SK-N-SH treated with all-trans-retinoic acid at 6 μM for 48 hours (cell line): ENCODE measurements around the gene OFD1.

ENCODE experiments used
- ATAC-seq: fragments of 200-7000 bp; cut with Tn5 transposase; 3 replicates; pipeline ENCODE4 v1.9.1; 2020; ENCODE audit warnings: mild to moderate bottlenecking, moderate library complexity
- ARNTL ChIP-seq: fragments of 450-650 bp; formaldehyde crosslinking; IDR thresholded peaks from 2 replicates; pipeline ENCODE4 v1.5.0; 2020; ENCODE audit warnings: low read depth, mild to moderate bottlenecking, moderate library complexity, borderline replicate concordance
- BACH2 ChIP-seq: fragments of 250-450 bp; sonication (Bioruptor Pico); IDR thresholded peaks from 2 replicates; pipeline ENCODE4 v1.9.0; 2021; ENCODE audit warnings: mild to moderate bottlenecking, borderline replicate concordance
- CSDC2 ChIP-seq: fragments of 250-450 bp; sonication (Bioruptor Pico); IDR thresholded peaks from 2 replicates; pipeline ENCODE4 v1.5.0; 2020; ENCODE audit warnings: mild to moderate bottlenecking, moderate library complexity
- CSRNP3 ChIP-seq: fragments of 250-450 bp; sonication (Bioruptor Pico); IDR thresholded peaks from 2 replicates; pipeline ENCODE4 v1.5.1; 2021; ENCODE audit warnings: mild to moderate bottlenecking, moderate library complexity
- ESRRG ChIP-seq: fragments of 250-450 bp; sonication (Bioruptor Pico); IDR thresholded peaks from 2 replicates; pipeline ENCODE4 v1.6.1; 2021; ENCODE audit warnings: mild to moderate bottlenecking
- GLIS3 ChIP-seq: fragments of 250-450 bp; sonication (Bioruptor Pico); IDR thresholded peaks from 2 replicates; pipeline ENCODE4 v1.5.0; 2020; ENCODE audit warnings: mild to moderate bottlenecking, moderate library complexity
- ISL1 ChIP-seq: fragments of 250-450 bp; sonication (Bioruptor Pico); IDR thresholded peaks from 2 replicates; pipeline ENCODE4 v2.1.2; 2022; ENCODE audit warnings: mild to moderate bottlenecking, moderate library complexity
- OSR1 ChIP-seq: fragments of 250-450 bp; sonication (Bioruptor Pico); IDR thresholded peaks from 2 replicates; pipeline ENCODE4 v1.8.0; 2022; ENCODE audit warnings: moderate library complexity, mild to moderate bottlenecking, inconsistent platforms
- PATZ1 ChIP-seq: fragments of 250-450 bp; sonication (Bioruptor Pico); IDR thresholded peaks from 2 replicates; pipeline ENCODE4 v1.8.0; 2020; ENCODE audit warnings: mild to moderate bottlenecking, moderate library complexity, borderline replicate concordance
- PPARA ChIP-seq: fragments of 250-450 bp; sonication (Bioruptor Pico); IDR thresholded peaks from 2 replicates; pipeline ENCODE4 v1.5.0; 2020; ENCODE audit warnings: mild to moderate bottlenecking, borderline replicate concordance
- RARB ChIP-seq: fragments of 250-450 bp; sonication (Bioruptor Pico); IDR thresholded peaks from 2 replicates; pipeline ENCODE4 v1.8.0; 2021; ENCODE audit warnings: mild to moderate bottlenecking, moderate library complexity
- SNAI2 ChIP-seq: fragments of 250-450 bp; sonication (Bioruptor Pico); IDR thresholded peaks from 2 replicates; pipeline ENCODE4 v1.5.0; 2020; ENCODE audit warnings: mild to moderate bottlenecking, moderate library complexity
- TCF4 ChIP-seq: fragments of 250-450 bp; sonication (Bioruptor Pico); IDR thresholded peaks from 2 replicates; pipeline ENCODE4 v1.8.0; 2021; ENCODE audit warnings: mild to moderate bottlenecking, moderate library complexity, borderline replicate concordance
- TOX ChIP-seq: fragments of 250-450 bp; sonication (Bioruptor Pico); IDR thresholded peaks from 2 replicates; pipeline ENCODE4 v1.8.0; 2021; ENCODE audit warnings: mild to moderate bottlenecking, moderate library complexity, borderline replicate concordance
- TSHZ2 ChIP-seq: fragments of 250-450 bp; sonication (Bioruptor Pico); IDR thresholded peaks from 2 replicates; pipeline ENCODE4 v1.5.0; 2020; ENCODE audit warnings: mild to moderate bottlenecking, moderate library complexity
- ZC3H10 ChIP-seq: fragments of 250-450 bp; sonication (Bioruptor Pico); IDR thresholded peaks from 2 replicates; pipeline ENCODE4 v1.5.1; 2021; ENCODE audit warnings: mild to moderate bottlenecking, moderate library complexity
- ZFP3 ChIP-seq: fragments of 250-450 bp; sonication (Bioruptor Pico); IDR thresholded peaks from 2 replicates; pipeline ENCODE4 v1.5.0; 2020; ENCODE audit warnings: mild to moderate bottlenecking, moderate library complexity
- ZFP30 ChIP-seq: fragments of 450-650 bp; formaldehyde crosslinking; IDR thresholded peaks from 2 replicates; pipeline ENCODE4 v1.5.0; 2022; ENCODE audit warnings: mild to moderate bottlenecking, moderate library complexity
- ZNF565 ChIP-seq: fragments of 450-650 bp; formaldehyde crosslinking; conservative IDR thresholded peaks from 2 replicates; pipeline ENCODE4 v1.5.0; 2020; ENCODE audit warnings: low read depth, mild to moderate bottlenecking, moderate library complexity
- ZNF70 ChIP-seq: fragments of 450-650 bp; formaldehyde crosslinking; IDR thresholded peaks from 2 replicates; pipeline ENCODE4 v1.5.0; 2020; ENCODE audit warnings: mild to moderate bottlenecking, moderate library complexity
- ZNF8 ChIP-seq: fragments of 450-650 bp; formaldehyde crosslinking; IDR thresholded peaks from 2 replicates; pipeline ENCODE4 v1.5.0; 2020; ENCODE audit warnings: mild to moderate bottlenecking, moderate library complexity
- TF ChIP-seq, protein P1 (sequence below): fragments of 250-450 bp; sonication (Bioruptor Pico); IDR thresholded peaks from 2 replicates; pipeline ENCODE4 v1.5.1; 2020; ENCODE audit warnings: low read depth, mild to moderate bottlenecking, moderate library complexity

Gene OFD1

GRCh38 chrX:13750204-13750603, 15.7 kb downstream of the OFD1 start:
- TF ChIP-seq PATZ1 (CRISPR knock-in tag) = no peak
- no peak for TF ChIP-seq ZNF565 (CRISPR knock-in tag)
- no peak for TF ChIP-seq RARB (CRISPR knock-in tag)
- no peak for TF ChIP-seq ARNTL (CRISPR knock-in tag)
- TF ChIP-seq CSRNP3 (CRISPR knock-in tag) = no peak
- no peak for TF ChIP-seq GLIS3
- no peak for TF ChIP-seq ISL1 (CRISPR knock-in tag)
- TF ChIP-seq ZC3H10 (CRISPR knock-in tag) = no peak
- no peak for TF ChIP-seq SNAI2 (CRISPR knock-in tag)
- TF ChIP-seq PPARA = no peak
- no peak for TF ChIP-seq TCF4
- TF ChIP-seq BACH2 = no peak
- no peak for TF ChIP-seq OSR1 (CRISPR knock-in tag)
- TF ChIP-seq, protein P1, sequence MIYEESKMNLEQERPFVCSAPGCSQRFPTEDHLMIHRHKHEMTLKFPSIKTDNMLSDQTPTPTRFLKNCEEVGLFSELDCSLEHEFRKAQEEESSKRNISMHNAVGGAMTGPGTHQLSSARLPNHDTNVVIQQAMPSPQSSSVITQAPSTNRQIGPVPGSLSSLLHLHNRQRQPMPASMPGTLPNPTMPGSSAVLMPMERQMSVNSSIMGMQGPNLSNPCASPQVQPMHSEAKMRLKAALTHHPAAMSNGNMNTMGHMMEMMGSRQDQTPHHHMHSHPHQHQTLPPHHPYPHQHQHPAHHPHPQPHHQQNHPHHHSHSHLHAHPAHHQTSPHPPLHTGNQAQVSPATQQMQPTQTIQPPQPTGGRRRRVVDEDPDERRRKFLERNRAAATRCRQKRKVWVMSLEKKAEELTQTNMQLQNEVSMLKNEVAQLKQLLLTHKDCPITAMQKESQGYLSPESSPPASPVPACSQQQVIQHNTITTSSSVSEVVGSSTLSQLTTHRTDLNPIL = no peak
- no peak for TF ChIP-seq ZFP30 (CRISPR knock-in tag)
- ATAC-seq = peak; percentile 85

DNA sequence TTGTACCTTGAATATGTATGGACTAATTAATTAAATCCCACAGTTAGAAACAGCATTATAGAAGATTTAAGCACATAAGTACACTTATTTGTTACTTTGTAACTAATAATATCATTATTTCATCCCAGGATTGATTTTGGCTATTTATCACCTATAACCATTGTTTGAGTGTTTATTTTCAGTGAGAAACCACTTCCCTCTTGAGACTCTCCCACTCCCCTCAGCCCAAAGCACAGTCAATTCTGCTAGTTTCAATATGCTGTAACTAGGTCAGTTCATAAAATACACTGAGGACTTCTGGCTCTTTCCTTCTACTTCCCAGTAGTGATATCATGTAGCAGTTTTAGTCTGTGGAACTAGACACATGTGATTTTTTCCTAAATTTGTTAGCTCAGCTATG, 16.3 kb downstream of the OFD1 start:
- no peak for TF ChIP-seq ARNTL (CRISPR knock-in tag)
- TF ChIP-seq PPARA = no peak
- no peak for TF ChIP-seq TSHZ2 (CRISPR knock-in tag)
- TF ChIP-seq, protein P1 = no peak
- TF ChIP-seq ZFP3 (CRISPR knock-in tag) = no peak
- no peak for TF ChIP-seq RARB (CRISPR knock-in tag)
- no peak for TF ChIP-seq ZNF565 (CRISPR knock-in tag)
- TF ChIP-seq ZNF70 (CRISPR knock-in tag) = no peak
- TF ChIP-seq SNAI2 (CRISPR knock-in tag) = no peak
- TF ChIP-seq ZFP30 (CRISPR knock-in tag) = no peak
- no peak for TF ChIP-seq OSR1 (CRISPR knock-in tag)
- ATAC-seq = no peak

DNA sequence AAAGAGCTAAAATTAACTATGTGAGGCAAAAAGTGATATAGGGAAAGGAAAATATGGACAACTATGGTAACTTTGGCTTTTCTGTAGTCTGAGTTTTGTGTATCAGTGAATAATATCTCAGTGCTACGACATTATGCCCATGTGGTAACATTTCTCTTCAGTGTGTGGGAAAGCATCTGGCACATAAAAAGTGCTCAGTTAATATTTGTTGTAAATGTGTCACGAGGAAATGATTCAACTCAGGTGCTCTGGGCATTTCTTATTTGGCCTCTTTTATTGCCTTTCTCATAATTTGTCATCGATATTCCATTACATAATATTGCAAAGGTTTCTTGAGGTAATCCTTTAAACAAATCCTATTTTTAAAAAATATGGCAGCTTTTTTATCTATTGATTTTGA, 17.6 kb downstream of the OFD1 start:
- no peak for TF ChIP-seq ESRRG (CRISPR knock-in tag)
- TF ChIP-seq, protein P1 = no peak
- TF ChIP-seq ZNF70 (CRISPR knock-in tag) = no peak
- TF ChIP-seq PPARA = no peak
- no peak for TF ChIP-seq GLIS3
- no peak for TF ChIP-seq PATZ1 (CRISPR knock-in tag)
- no peak for TF ChIP-seq BACH2
- TF ChIP-seq TOX (CRISPR knock-in tag) = no peak
- no peak for TF ChIP-seq TCF4
- no peak for TF ChIP-seq CSDC2 (CRISPR knock-in tag)
- no peak for TF ChIP-seq ZC3H10 (CRISPR knock-in tag)
- TF ChIP-seq ZFP30 (CRISPR knock-in tag) = no peak
- no peak for TF ChIP-seq ZFP3 (CRISPR knock-in tag)
- no peak for TF ChIP-seq RARB (CRISPR knock-in tag)
- TF ChIP-seq ISL1 (CRISPR knock-in tag) = no peak
- TF ChIP-seq SNAI2 (CRISPR knock-in tag) = no peak
- TF ChIP-seq ZNF8 (CRISPR knock-in tag) = no peak
- no peak for TF ChIP-seq ZNF565 (CRISPR knock-in tag)
- no peak for TF ChIP-seq ARNTL (CRISPR knock-in tag)
- TF ChIP-seq CSRNP3 (CRISPR knock-in tag) = no peak
- ATAC-seq = no peak
